Measurements from ENCODE around the gene MYCBP. TPM values are rescaled to one million over a fixed set of nuclear protein-coding genes. Genes with fewer than 3 reads are reported as not detected.

Gene MYCBP
- total and polyA plus RNA-seq, 2 of the 13 experiments (the other 11 are each of a cell fraction or from before 2014, with no cell fraction given), result 11.4 to 30.4 TPM

DNA sequence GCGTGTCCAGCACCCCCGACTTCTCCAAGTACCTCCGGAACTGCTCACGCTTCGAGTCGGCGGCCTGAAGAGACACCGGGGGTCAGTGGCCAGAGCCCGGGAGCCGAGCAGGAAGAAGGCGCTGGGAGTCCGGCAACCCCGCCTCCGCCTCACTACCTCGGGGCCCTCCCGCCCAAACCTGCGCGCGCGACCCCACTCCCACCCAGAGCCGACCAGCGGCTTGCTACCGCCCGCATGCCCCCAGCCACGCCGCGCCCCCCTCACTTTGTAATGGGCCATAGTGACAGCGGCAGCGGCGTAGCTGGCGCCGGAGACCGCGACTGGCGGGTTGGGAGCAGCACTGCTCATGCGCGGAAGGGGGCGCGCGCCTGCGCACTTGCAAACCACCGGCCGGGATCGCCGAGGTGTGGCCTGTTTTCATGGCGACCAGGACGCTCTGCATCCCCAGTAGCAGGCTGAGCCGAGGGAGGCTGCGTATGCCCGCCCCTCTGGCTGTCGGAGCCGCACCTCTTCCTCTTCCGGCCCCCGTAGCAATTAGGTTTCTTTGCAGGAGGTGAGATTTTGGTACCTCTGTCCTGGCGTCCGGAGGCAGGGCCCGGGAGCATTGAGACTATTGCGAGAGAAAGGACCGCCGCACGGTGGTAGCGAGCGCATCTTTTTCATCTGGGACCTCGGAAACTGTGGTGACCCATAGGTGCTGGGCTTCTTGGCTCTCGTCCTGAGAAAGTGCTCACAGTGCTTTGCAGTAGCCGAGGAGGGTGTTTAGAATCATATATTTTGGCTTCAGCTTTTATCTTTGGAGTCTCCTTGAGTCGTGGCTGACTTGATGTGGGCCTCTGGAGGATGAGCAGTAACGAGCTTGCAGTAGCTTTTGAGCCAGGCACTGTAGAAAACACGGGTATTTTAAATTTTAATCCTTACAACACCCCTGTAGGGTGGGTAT is at the start of gene MYCBP (continued):
- TF ChIP-seq TFAP4 (IDR thresholded peaks at IDR 0.05; ENCODE audit: borderline replicate concordance, low read depth) (no peak), JARID2 (CRISPR knock-in tag; IDR thresholded peaks at IDR 0.05; ENCODE audit: insufficient replicate concordance) (no peak), JUND (CRISPR knock-in tag; IDR thresholded peaks at IDR 0.05) (no peak), SMC3 (IDR thresholded peaks at IDR 0.05; ENCODE audit: low read length) (no peak), ISL2 (CRISPR knock-in tag; IDR thresholded peaks at IDR 0.05) (no peak; the same call in 1 of the 2 replicates), RFXAP (CRISPR knock-in tag; IDR thresholded peaks at IDR 0.05; ENCODE audit: borderline replicate concordance) (peak; percentile 76; the same call in 1 of the 2 replicates), NFRKB (IDR thresholded peaks at IDR 0.05) (no peak), ZSCAN29 (CRISPR knock-in tag; conservative IDR thresholded peaks at IDR 0.05) (no peak), ZC3H4 (CRISPR knock-in tag; IDR thresholded peaks at IDR 0.05; ENCODE audit: borderline replicate concordance) (no peak), ZNF225 (CRISPR knock-in tag; IDR thresholded peaks at IDR 0.05) (0 out of 2 replicates have a peak, but pooled peaks have one; percentile 4), ZNF501 (CRISPR knock-in tag; IDR thresholded peaks at IDR 0.05) (peak; percentile 78), IRF2 (CRISPR knock-in tag; IDR thresholded peaks at IDR 0.05) (peak; percentile 50; the same call in 1 of the 2 replicates), ESRRA (CRISPR knock-in tag; IDR thresholded peaks at IDR 0.05; ENCODE audit: low read depth) (0 out of 2 replicates have a peak, but pooled peaks have one; percentile 20)
- TF ChIP-seq, protein P1, sequence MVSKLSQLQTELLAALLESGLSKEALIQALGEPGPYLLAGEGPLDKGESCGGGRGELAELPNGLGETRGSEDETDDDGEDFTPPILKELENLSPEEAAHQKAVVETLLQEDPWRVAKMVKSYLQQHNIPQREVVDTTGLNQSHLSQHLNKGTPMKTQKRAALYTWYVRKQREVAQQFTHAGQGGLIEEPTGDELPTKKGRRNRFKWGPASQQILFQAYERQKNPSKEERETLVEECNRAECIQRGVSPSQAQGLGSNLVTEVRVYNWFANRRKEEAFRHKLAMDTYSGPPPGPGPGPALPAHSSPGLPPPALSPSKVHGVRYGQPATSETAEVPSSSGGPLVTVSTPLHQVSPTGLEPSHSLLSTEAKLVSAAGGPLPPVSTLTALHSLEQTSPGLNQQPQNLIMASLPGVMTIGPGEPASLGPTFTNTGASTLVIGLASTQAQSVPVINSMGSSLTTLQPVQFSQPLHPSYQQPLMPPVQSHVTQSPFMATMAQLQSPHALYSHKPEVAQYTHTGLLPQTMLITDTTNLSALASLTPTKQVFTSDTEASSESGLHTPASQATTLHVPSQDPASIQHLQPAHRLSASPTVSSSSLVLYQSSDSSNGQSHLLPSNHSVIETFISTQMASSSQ (IDR thresholded peaks at IDR 0.05; ENCODE audit: low read depth), result no peak
- TF ChIP-seq, protein P1 (CRISPR knock-in tag; IDR thresholded peaks at IDR 0.05; ENCODE audit: borderline replicate concordance), result no peak
- TF ChIP-seq, protein P2, sequence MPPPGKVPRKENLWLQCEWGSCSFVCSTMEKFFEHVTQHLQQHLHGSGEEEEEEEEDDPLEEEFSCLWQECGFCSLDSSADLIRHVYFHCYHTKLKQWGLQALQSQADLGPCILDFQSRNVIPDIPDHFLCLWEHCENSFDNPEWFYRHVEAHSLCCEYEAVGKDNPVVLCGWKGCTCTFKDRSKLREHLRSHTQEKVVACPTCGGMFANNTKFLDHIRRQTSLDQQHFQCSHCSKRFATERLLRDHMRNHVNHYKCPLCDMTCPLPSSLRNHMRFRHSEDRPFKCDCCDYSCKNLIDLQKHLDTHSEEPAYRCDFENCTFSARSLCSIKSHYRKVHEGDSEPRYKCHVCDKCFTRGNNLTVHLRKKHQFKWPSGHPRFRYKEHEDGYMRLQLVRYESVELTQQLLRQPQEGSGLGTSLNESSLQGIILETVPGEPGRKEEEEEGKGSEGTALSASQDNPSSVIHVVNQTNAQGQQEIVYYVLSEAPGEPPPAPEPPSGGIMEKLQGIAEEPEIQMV (CRISPR knock-in tag; IDR thresholded peaks at IDR 0.05; ENCODE audit: low read depth), result no peak
- TF ChIP-seq, protein P3, sequence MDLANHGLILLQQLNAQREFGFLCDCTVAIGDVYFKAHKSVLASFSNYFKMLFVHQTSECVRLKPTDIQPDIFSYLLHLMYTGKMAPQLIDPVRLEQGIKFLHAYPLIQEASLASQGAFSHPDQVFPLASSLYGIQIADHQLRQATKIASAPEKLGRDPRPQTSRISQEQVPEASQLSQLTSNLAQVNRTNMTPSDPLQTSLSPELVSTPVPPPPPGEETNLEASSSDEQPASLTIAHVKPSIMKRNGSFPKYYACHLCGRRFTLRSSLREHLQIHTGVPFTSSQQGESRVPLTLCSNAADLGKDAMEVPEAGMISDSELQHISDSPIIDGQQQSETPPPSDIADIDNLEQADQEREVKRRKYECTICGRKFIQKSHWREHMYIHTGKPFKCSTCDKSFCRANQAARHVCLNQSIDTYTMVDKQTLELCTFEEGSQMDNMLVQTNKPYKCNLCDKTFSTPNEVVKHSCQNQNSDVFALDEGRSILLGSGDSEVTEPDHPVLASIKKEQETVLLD (CRISPR knock-in tag; IDR thresholded peaks at IDR 0.05; ENCODE audit: low read depth), result no peak
- TF ChIP-seq, protein P4, sequence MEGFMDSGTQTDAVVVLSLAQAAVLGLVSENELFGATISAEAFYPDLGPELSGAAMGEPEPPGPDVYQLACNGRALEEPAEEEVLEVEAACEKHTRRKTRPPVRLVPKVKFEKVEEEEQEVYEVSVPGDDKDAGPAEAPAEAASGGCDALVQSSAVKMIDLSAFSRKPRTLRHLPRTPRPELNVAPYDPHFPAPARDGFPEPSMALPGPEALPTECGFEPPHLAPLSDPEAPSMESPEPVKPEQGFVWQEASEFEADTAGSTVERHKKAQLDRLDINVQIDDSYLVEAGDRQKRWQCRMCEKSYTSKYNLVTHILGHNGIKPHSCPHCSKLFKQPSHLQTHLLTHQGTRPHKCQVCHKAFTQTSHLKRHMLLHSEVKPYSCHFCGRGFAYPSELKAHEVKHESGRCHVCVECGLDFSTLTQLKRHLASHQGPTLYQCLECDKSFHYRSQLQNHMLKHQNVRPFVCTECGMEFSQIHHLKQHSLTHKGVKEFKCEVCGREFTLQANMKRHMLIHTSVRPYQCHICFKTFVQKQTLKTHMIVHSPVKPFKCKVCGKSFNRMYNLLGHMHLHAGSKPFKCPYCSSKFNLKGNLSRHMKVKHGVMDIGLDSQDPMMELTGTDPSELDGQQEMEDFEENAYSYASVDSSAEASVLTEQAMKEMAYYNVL (CRISPR knock-in tag; IDR thresholded peaks at IDR 0.05; ENCODE audit: borderline replicate concordance), result no peak

Data from HepG2 (cell line).